Motor neuron (in vitro differentiated cells): ENCODE measurements around the gene RPS19BP1. TPM values are rescaled to one million over a fixed set of nuclear protein-coding genes. Genes with fewer than 3 reads are reported as not detected.
A peak's percentile ranks its signal among the peaks of the same experiment; 100 is the strongest.
"Not testable (repeated sequence)": the region's sequence is repeated elsewhere in the genome, so short reads cannot be mapped to it uniquely, and the experiment has no call there.

Source experiments
- ATAC-seq, 8 experiments: fragments of 200-7000 bp; cut with Tn5 transposase; replicated peaks in 6 of 8; 2 replicates each; pipeline ENCODE4 v1.8.0; 2021; ENCODE audit warnings: mild to moderate bottlenecking in 8 of 8, moderate library complexity in 8 of 8
- H3K27ac ChIP-seq, 2 donors: fragments of 250-450 bp; sonication (Bioruptor Pico); 2 replicates each; pipeline ENCODE4 v1.9.0; 2021; ENCODE audit warnings: antibody characterized with exemption in 2 of 2, mild to moderate bottlenecking in 2 of 2, moderate library complexity in 1 of 2
- H3K4me1 ChIP-seq, 2 donors: fragments of 250-450 bp; sonication (Bioruptor Pico); replicated peaks in 1 of 2; 2 replicates each; pipeline ENCODE4 v1.6.1; 2021; ENCODE audit warnings: antibody characterized with exemption in 2 of 2, mild to moderate bottlenecking in 2 of 2, moderate library complexity in 1 of 2
- H3K4me3 ChIP-seq, 5 donors: fragments of 250-450 bp; sonication (Bioruptor Pico); 2 replicates each; pipeline ENCODE4 v1.9.0; 2021; ENCODE audit warnings: antibody characterized with exemption in 5 of 5, mild to moderate bottlenecking in 5 of 5, moderate library complexity in 4 of 5
- WGBS, 10 experiments: fragments of 450-650 bp; shearing (Covaris generic); methylation state at CpG; one replicate each; pipeline ENCODE4 v1.0.0; 2022; 5-methylcytosine and 5-hydroxymethylcytosine counted together
- in situ Hi-C, 9 experiments: fragments of 400-800 bp; cut with MboI; loops; one replicate each; pipeline ENCODE4 v1.15.0; 2021; ENCODE audit warnings: low sequenced_read_pairs in 9 of 9, low pct_unique_long_range_greater_than_20kb in 2 of 9; ENCODE audit not compliant: unreplicated experiment in 9 of 9
- total RNA-seq, 8 experiments: library from RNA; unstranded; fragments of 300-600 nt; gene quantifications; 2 replicates each; pipeline versions ENCODE4 v1.2.3 to v1.2.4, GENCODE V29; 2022

RPS19BP1 gene
- total RNA-seq, 8 experiments from 2014 or later: 69.1 to 114 (median 89.9) TPM

DNA sequence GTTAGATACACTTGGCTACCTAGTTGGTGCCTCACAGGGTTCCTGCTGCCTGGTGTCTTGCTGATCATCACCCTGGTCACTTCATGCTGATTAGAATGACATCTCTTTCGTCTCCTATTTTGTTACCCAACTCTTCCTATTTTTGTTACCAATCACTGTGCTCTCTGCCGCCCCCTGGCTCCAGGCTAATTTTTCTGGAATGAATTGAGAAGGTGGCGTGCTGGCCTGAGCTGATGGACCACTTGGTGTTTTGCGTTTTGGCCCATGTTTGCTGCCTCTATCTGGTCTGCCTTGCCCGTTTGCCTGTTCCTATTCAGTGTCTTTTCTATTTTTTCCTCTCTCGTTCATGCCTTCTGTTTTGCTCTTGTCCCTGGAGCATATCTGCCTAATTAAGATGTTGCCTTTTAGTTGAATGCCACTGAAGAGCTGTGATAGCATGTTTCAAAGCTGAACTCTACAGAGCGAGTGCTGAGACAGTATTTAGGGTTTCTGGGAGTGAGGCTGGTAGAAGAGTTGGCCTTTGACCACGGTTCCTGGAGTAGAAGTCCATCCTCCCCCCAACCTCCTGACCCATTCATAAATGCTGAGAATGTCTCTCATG is 18.1 kb downstream of the RPS19BP1 start:
- in situ Hi-C loops: loop anchor here in 7 of 9 experiments (25.0 kb wide), 4 partner anchors 102 to 352 kb away; partner anchors contain the start of genes CBX7 (in 6 of the 7), SYNGR1 (in 2 of the 7) and TAB1 (in 1 of the 7)
- no peak overlapping the region for H3K4me3 ChIP-seq
- H3K27ac ChIP-seq: no peak overlapping the region
- whole genome bisulfite sequencing, 10 experiments: 26 to 82% (median 66%) methylated on average over 2 to 8 of the region's 8 CpGs
- peak in 5 of 8 experiments; percentile 13 to 50 (median 26) for ATAC-seq
- peaks cover 8 to 9% of the 10 kb centered on the region in 2 donors for H3K4me1 ChIP-seq

GRCh38 chr22:39513791-39514190 is 18.8 kb downstream of the RPS19BP1 start:
- no peak overlapping the region for H3K4me3 ChIP-seq
- H3K27ac ChIP-seq: no peak overlapping the region
- H3K4me1 ChIP-seq: peaks cover 4 to 6% of the 10 kb centered on the region in 2 donors
- in situ Hi-C loops: loop anchor here in 7 of 9 experiments (25.0 kb wide), 4 partner anchors 101 to 351 kb away; partner anchors contain the start of genes CBX7 (in 6 of the 7), SYNGR1 (in 2 of the 7) and TAB1 (in 1 of the 7)
- 80 to 96% (median 93%) methylated on average over 1 to 5 of the region's 18 CpGs; no CpG with 5 or more reads in 7 of the 10 experiments for WGBS, 10 experiments
- peak in 3 of 8 experiments; percentile 8 to 26 (median 15) for ATAC-seq

DNA sequence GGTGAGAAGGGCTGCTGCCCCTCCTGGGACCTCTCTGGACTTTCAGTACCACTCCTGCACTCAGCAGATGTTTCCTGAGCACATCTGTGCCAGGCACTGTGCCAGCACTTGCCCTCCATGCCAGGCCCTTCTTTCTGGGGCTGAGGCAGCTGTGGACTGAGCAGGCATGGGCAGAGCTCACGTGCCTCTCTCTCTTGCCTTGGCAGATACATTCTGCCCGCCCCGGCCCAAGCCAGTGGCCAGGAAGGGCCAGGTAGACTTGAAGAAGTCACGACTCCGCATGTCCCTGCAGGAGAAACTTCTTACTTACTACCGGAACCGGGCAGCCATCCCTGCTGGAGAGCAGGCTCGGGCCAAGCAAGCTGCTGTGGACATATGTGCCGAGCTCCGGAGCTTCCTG is 20.5 kb downstream of the RPS19BP1 start:
- Histone ChIP-seq H3K4me1 (no peaks in the 10 kb centered on the region), H3K4me3 (no peak overlapping the region), H3K27ac (no peak overlapping the region)
- in situ Hi-C loops: loop anchor here in 7 of 9 experiments (25.0 kb wide), 4 partner anchors 100 to 350 kb away; partner anchors contain the start of genes CBX7 (in 6 of the 7), SYNGR1 (in 2 of the 7) and TAB1 (in 1 of the 7)
- ATAC-seq: no peak
- WGBS, 10 experiments: 90% methylated on average over 2 of the region's 10 CpGs; no CpG with 5 or more reads in 9 of the 10 experiments

- in situ Hi-C loops: loop anchor here in 7 of 9 experiments (25.0 kb wide), 4 partner anchors 99 to 349 kb away; partner anchors contain the start of genes CBX7 (in 6 of the 7), SYNGR1 (in 2 of the 7) and TAB1 (in 1 of the 7)
- WGBS, 10 experiments: 91 to 100% (median 100%) methylated on average over 1 to 11 of the region's 13 CpGs
- no peaks in the 10 kb centered on the region for H3K4me1 ChIP-seq
- no peak overlapping the region for H3K4me3 ChIP-seq
- ATAC-seq: no peak
- no peak overlapping the region for H3K27ac ChIP-seq
These were observed 21.3 kb downstream of the RPS19BP1 start for GRCh38 chr22:39511226-39511625.

DNA sequence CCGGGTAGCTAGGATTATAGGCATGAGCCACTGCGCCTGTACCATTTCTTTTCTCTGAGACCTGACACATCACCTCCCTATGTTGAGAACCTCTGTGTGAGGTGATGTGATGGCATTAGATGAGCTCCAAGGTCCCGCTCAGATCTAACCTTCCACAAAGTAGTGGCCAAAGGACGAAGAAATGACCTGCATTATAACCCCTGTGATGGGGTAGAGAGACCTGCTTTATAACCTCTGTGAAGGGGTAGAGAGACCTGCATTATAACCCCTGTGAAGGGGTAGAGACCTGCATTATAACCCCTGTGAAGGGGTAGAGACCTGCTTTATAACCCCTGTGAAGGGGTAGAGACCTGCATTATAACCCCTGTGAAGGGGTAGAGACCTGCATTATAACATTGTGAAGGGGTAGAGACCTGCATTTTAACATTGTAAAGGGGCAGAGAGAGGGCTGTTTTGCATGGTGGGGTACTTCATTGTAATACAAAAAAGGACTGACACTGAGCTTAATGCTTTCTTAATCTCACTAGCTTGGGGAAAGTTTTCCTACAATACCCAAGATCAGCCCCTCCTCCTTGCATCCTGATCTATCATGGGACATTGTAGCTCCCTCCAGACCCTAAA is 21.9 kb downstream of the RPS19BP1 start:
- no peak for ATAC-seq
- H3K4me1 ChIP-seq: no peaks in the 10 kb centered on the region
- no peak overlapping the region for H3K27ac ChIP-seq
- in situ Hi-C loops: loop anchor here in 7 of 9 experiments (25.0 kb wide), 4 partner anchors 98 to 348 kb away; partner anchors contain the start of genes CBX7 (in 6 of the 7), SYNGR1 (in 2 of the 7) and TAB1 (in 1 of the 7)
- no peak overlapping the region for H3K4me3 ChIP-seq
- 40 to 100% (median 98%) methylated on average over 1 to 4 of the region's 4 CpGs; no CpG with 5 or more reads in 5 of the 10 experiments for WGBS, 10 experiments

GRCh38 chr22:39508393-39508792 is 24.2 kb downstream of the RPS19BP1 start:
- ATAC-seq: no peak
- WGBS, 10 experiments: 76 to 100% (median 92%) methylated on average over 2 to 4 of the region's 4 CpGs; no CpG with 5 or more reads in 2 of the 10 experiments
- H3K4me3 ChIP-seq: no peak overlapping the region
- peaks cover 4% of the 10 kb centered on the region in 2 donors for H3K4me1 ChIP-seq
- in situ Hi-C loops: loop anchor here in 7 of 9 experiments (25.0 kb wide), 4 partner anchors 96 to 346 kb away; partner anchors contain the start of genes CBX7 (in 6 of the 7), SYNGR1 (in 2 of the 7) and TAB1 (in 1 of the 7)
- H3K27ac ChIP-seq: no peak overlapping the region

GRCh38 chr22:39507021-39507420 is 25.5 kb downstream of the RPS19BP1 start:
- not testable (repeated sequence) for H3K4me3 ChIP-seq, H3K4me1 ChIP-seq, ATAC-seq, H3K27ac ChIP-seq
- in situ Hi-C loops: loop anchor here in 7 of 9 experiments (25.0 kb wide), 4 partner anchors 95 to 345 kb away; partner anchors contain the start of genes CBX7 (in 6 of the 7), SYNGR1 (in 2 of the 7) and TAB1 (in 1 of the 7)
- 67 to 100% (median 88%) methylated on average over 2 to 5 of the region's 10 CpGs; no CpG with 5 or more reads in 3 of the 10 experiments for WGBS, 10 experiments

- in situ Hi-C loops: loop anchor here in 7 of 9 experiments (25.0 kb wide), 4 partner anchors 92 to 342 kb away; partner anchors contain the start of genes CBX7 (in 6 of the 7), SYNGR1 (in 2 of the 7) and TAB1 (in 1 of the 7)
- Histone ChIP-seq H3K4me1 (peaks cover 14 to 15% of the 10 kb centered on the region in 2 donors), H3K4me3 (no peak overlapping the region), H3K27ac (no peak overlapping the region)
- ATAC-seq: no peak
- WGBS, 10 experiments: 80 to 100% (median 97%) methylated on average over 1 to 12 of the region's 16 CpGs; no CpG with 5 or more reads in 3 of the 10 experiments
These were observed 28.5 kb downstream of the RPS19BP1 start for GRCh38 chr22:39504071-39504470.

GRCh38 chr22:39503630-39504029 is 28.9 kb downstream of the RPS19BP1 start:
- WGBS, 10 experiments: 36 to 91% (median 73%) methylated on average over 2 to 6 of the region's 6 CpGs; no CpG with 5 or more reads in 2 of the 10 experiments
- H3K4me3 ChIP-seq: peak overlapping the region in 2 of 5 donors; percentile 81 to 85
- no peak overlapping the region for H3K27ac ChIP-seq
- peaks cover 15 to 17% of the 10 kb centered on the region in 2 donors for H3K4me1 ChIP-seq
- in situ Hi-C loops: loop anchor here in 7 of 9 experiments (25.0 kb wide), 4 partner anchors 91 to 341 kb away; partner anchors contain the start of genes CBX7 (in 6 of the 7), SYNGR1 (in 2 of the 7) and TAB1 (in 1 of the 7)
- ATAC-seq: no peak

DNA sequence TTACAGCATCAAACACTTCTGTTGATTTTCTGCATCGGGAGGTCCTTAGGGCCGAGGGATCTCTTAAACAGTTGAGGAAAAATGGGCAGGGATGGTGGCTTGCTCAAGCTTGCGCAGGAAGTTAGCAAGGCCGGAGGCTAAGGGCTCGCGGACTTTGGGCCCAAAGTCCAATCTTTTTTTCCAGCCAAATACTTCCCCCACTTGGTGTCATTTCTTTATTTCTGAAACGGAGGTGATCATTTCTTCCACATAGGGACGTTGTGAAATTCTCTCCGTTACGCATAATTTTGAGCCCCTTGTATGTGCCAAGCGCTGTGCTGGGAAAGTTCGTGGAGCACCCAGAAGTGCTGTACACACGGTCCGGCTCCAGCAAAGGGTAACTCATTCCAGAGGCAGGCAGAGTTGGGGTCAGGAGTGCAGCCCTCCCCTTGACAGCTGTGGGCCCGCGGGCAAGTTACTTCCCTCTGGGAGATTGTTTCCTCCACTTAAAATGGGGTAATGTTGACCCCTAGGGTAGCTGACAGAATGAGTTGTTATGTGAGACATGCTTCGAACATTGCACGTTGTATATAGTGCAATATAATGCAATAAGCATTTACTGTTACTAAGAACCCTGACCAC is 29.6 kb downstream of the RPS19BP1 start:
- peaks cover 15 to 22% of the 10 kb centered on the region in 2 donors for H3K4me1 ChIP-seq
- no peak for ATAC-seq
- WGBS, 10 experiments: 0 to 13% (median 1%) methylated on average over 2 to 15 of the region's 18 CpGs; no CpG with 5 or more reads in 2 of the 10 experiments
- H3K27ac ChIP-seq: peak overlapping the region; percentile 77 to 91
- peak overlapping the region; percentile 70 to 85 (median 78) for H3K4me3 ChIP-seq
- in situ Hi-C loops: loop anchor here in 7 of 9 experiments (25.0 kb wide), 4 partner anchors 91 to 341 kb away; partner anchors contain the start of genes CBX7 (in 6 of the 7), SYNGR1 (in 2 of the 7) and TAB1 (in 1 of the 7)

- peak; percentile 90 to 98 (median 97) for ATAC-seq
- peaks cover 15 to 22% of the 10 kb centered on the region in 2 donors for H3K4me1 ChIP-seq
- in situ Hi-C loops: loop anchor here in 7 of 9 experiments (25.0 kb wide), 4 partner anchors 90 to 340 kb away; partner anchors contain the start of genes CBX7 (in 6 of the 7), SYNGR1 (in 2 of the 7) and TAB1 (in 1 of the 7)
- peak within 1 kb of the TSS; percentile 70 to 85 (median 78) for H3K4me3 ChIP-seq
- WGBS, 10 experiments: 0 to 2% methylated on average over 4 to 11 of the region's 58 CpGs; no CpG with 5 or more reads in 8 of the 10 experiments
- peak within 1 kb of the TSS; percentile 77 to 91 for H3K27ac ChIP-seq
These were observed 30.3 kb downstream of the RPS19BP1 start, which contains the start of gene MIEF1 for GRCh38 chr22:39502109-39502788. Gene MIEF1, plus strand, starts transcription at chr22:39502290. Its CDS starts 9,005 bp downstream, at chr22:39511295.
